Measurements from ENCODE around the gene SLC17A9.

Gene SLC17A9

DNA sequence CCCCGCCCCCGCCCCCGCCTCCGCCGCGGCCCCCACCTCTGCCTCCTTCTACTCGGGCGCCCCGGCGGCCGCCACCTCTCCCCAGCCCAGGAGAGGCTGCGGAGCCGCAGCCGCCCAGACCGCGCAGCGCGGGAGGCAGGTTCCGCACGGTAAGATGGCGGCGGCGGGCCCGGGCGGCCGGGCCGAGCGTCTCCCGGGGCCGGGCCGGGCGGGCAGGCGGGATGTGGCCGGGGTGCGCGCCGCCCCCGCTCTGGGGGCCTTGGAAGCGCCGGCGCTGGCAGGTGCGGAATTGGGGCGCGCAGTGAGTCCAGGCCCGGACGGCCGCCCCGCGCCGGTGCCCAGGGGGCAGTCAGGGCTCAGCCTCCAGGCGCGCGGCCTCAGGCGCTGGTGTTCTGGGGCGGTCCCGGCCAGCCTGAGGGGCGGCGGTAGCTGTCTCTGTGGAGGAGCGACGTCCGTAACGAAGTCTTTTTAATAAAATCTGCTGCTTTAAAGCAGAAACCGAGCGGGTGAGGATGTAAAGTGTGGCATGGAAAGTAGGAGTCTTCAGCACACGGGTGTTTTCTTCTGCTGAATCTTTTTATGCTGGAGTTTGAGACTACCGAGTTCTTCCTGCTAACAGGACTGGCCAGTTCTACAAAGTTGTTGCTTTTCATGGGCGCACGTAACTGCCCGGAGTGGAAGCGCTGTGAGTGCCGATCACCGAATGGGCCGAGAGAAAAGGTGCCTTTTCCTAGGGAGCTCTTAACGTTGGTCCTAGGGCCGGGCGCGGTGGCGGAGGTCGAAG is 14.2 kb upstream of the SLC17A9 start, which contains the start of gene GID8:
Gene GID8 (plus strand): TSS at position 43 of the 784 bp plus-strand sequence. CDS start 3,356 bp downstream, outside the sequence.
- no peak for DNase-seq

GRCh38 chr20:62940875-62941274 is 11.6 kb upstream of the SLC17A9 start:
- no peak for DNase-seq

GRCh38 chr20:62941792-62942191 is 10.7 kb upstream of the SLC17A9 start:
- DNase-seq = no peak

GRCh38 chr20:62942456-62942855 is 10.1 kb upstream of the SLC17A9 start:
- DNase-seq = no peak

DNA sequence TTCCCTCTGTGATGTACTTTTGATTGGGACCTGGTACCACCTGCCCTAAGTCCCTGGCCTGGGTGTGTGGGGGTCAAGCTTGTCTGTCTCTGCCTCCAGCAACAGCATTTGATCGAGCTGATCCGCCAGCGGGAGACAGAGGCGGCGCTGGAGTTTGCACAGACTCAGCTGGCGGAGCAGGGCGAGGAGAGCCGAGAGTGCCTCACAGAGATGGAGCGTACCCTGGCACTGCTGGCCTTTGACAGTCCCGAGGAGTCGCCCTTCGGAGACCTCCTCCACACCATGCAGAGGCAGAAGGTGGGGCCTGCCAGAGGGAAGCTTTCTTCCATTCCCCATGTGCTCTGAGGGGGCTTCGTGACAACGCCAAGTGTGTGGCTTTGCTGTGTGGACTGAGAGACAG is 9.1 kb upstream of the SLC17A9 start:
- DNase-seq = no peak

GRCh38 chr20:62944184-62944583 is 8.3 kb upstream of the SLC17A9 start:
- DNase-seq = no peak

DNA sequence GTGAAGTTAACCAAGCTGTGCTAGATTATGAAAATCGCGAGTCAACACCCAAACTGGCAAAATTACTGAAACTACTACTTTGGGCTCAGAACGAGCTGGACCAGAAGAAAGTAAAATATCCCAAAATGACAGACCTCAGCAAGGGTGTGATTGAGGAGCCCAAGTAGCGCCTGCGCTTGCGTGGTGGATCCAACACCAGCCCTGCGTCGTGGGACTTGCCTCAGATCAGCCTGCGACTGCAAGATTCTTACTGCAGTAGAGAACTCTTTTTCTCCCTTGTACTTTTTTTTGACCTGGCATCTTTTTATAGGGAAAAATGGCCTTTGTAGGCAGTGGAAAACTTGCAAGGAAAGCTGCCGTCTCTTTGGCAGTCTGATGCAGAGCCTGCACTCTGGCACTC is 7.8 kb upstream of the SLC17A9 start:
- no peak for DNase-seq

GRCh38 chr20:62945771-62946339 is 6.7 kb upstream of the SLC17A9 start:
- DNase-seq = no peak

- no peak for DNase-seq
Measured at GRCh38 chr20:62946918-62947317, 5.6 kb upstream of the SLC17A9 start.

- no peak for DNase-seq
Measured at GRCh38 chr20:62947532-62948300, 4.8 kb upstream of the SLC17A9 start.

DNA sequence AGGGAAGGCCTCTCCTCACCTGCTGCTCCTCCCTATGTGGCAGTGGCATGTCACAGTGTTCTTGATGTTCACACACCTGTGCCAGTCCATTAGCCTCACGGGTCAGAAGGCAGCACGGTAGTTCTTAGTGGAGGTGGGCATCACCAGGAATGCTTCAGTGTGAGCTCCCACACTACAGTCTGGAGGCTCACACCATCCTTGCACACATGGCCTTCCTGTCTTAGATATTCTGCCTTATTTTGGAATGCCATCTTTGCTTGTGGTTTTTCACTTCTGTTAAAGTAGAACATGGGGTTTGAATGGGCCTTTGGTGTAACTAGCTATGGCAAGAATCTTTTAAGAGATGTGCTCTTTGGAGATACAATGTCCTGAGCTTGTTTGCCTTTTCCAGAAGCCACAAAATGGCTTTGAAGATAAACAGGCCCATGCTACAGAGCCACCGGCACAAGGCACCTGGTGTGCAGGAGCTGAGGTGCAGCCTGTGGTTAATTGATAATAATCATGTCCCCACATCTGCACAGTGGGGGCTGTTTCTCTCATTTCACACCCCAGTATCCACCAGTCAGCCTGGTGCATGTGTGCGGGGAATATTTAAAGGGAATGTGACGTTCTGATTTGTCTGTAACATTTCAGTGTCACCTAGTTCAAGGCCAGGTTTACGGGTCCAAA is 3.2 kb upstream of the SLC17A9 start:
- no peak for DNase-seq

DNA sequence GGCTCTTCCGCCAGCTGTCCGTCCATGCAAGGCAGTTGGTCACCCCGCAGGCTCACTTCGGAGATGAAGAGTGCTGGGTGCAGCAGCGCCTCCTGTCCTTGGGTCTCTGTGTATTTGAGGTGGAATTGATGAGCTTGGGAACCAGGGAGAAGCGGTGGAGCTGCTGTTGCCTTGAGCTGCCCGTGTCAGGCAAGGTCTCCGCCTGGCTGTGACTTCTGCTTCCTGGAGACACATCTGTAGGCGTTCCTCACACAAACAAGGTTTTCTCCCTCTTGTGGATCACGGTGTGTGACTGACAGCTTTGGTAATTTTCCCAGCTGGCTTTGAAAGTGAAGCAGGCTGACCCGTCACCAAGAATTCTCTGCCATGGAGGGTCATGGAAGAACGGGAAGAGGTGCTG is 2.5 kb upstream of the SLC17A9 start:
- no peak for DNase-seq

DNA sequence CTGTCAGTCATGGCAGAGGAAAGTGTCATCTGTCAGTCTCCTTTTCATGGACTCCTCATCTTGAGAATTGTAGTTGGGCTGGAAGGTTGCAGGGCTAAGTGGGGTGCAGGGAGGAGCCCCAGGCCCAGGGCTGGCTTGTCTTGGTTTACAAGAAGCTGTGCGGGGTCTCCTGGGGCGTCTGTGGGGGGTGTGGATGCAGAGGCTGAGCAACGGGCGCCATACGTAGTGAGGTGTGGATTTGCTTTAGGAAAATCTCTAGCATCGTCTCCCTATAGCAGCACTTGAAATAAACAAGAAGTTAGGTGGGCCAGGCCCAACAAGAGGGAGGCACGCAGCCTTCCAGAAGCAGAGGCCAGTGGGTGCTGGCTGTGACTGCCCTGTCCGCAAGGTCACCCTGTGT is 1.8 kb upstream of the SLC17A9 start:
- no peak for DNase-seq

DNA sequence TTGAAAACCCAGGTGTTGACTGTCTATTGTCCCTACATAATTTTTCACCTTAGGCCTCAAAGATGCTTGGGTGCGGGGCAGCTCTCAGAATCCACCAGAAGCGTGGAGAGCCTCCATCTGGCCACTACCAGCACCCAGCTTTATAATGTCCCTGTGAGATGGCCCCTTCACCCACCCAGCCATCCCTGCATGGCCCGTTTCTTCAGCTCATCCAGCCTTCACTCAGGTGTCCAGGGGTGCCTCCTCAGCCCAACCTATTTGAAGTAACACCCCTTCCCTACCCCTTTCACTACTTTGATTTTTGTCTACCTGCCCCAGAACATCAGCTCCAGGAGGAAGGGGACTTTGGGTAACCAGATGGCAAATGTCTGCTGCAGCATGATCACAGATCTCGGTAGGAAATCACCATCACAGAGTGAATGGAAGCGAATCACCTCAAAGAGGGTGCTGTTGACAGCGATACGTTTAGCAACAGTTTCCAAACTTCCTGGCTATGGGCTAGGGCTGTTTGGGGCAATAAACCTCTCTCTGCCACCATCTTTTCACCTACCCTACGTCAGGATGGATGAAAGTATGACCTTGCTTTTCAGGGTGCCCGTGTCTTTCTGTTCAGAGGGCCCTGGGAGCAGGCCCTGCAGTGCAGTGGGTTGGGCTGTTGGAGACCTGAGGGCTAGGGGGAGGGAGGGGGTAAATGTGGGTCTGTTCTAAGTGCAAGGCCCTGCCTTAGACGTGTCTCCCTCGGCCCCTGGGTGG is 1.2 kb upstream of the SLC17A9 start:
- no peak for DNase-seq

DNA sequence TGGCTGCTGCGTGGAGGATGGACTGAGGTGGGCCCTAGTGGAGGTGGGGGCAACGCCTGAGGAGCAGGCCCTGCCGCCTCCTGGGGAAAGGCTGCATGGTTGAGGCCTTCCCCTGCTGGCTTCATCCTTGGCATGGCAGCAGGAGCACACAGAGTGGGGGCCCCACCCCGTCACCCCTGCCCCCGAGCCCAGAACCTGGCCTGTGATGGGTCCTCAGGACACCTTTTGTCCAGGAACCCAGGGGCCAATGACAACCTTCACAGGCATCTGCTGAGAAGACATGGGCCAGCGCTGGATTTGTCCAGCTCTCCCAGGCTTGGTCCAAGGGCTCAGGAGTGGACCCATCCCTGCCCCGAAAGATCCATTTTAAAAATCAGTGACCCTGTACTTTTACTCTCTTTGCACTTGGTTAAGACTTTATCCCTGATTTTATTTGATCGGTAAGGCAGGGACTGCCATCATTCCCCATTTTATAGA is 575 bp upstream of the SLC17A9 start:
- DNase-seq = no peak

DNA sequence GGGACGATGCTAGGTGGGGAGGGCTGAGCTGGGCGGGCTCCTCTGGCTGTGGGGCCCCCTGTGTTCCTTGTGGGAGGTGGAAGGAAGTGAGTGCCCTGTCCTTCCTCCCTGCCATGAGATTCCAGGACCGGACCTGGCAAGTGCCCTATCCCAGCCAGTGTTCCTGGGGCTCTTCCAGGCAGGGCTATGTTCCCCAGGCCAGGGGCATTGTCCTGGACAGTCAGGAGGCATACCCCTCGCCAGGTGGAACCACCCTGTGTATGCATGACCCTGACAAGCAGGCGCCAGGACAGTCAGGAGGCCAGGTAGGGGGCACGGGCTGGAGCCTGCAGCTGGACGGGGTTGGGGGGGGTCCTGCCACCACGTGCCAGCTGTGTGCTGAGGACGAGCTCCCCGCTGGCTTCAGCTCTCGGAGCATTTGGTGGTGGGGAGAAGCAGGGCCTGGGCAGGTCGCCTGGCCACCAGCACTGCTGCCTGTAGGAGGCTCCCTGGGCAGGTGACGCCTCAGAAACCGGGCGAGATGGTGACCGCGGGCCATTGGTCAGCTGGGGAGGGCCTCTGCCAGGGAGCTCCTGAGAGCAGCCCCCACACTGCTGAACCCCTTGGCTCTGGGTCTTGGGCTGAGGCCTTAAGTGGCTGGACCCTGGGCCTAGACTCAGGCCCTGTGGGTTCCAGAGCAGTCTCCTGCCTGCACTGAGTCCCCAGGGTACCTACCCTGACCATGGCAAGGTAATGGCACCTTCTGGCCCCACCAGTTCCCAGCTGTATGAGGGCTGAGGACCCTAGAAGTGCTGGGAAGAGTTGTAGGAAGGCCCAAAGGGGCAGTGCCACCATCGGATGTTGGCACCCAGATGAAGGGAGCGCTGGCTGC is 694 bp downstream of the SLC17A9 start:
- DNase-seq = no peak

GRCh38 chr20:62953839-62954703 is 1.6 kb downstream of the SLC17A9 start:
- DNase-seq = peak; percentile 77 to 83

DNA sequence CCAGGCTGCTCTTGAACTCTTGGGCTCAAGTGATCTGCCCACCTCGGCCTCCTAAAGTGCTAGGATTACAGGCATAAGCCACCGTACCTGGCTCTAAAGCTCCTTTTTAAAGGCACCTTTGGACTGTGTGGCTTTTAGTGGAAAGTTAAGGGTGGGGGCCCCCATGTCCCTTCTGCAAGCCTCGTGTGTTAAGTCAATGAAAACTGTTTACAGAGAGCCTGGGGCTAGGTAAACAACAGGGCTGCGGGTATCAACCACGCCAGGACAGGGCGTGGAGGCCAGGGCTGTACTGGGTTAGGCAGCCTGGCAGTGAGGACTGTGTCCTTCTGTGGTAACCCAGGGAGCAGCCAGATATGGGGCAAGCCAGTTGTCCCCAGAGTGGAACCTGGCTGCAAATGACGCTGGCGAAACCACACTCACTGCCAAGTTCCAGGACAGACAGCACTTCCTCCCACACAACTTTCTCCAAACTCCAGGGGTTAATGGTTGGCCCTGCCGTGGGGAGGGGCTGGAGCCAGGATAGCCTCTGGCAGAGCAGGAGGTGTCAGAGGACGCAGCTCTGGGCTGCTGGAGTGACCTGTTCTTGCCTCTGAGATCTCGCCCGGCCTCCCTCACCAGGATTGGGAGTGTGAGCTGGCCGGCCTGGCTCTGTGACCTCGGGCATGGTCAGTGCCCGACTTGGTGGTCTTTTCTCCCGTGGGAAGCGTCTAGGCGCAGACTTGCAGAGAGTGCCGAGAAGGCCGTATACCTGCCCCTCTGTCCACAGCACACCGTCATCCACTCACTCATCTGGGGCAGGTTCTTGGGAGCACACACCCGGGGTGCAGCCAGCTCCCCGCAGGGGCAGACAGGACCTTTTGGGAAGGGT is 3.2 kb downstream of the SLC17A9 start:
- no peak for DNase-seq

DNA sequence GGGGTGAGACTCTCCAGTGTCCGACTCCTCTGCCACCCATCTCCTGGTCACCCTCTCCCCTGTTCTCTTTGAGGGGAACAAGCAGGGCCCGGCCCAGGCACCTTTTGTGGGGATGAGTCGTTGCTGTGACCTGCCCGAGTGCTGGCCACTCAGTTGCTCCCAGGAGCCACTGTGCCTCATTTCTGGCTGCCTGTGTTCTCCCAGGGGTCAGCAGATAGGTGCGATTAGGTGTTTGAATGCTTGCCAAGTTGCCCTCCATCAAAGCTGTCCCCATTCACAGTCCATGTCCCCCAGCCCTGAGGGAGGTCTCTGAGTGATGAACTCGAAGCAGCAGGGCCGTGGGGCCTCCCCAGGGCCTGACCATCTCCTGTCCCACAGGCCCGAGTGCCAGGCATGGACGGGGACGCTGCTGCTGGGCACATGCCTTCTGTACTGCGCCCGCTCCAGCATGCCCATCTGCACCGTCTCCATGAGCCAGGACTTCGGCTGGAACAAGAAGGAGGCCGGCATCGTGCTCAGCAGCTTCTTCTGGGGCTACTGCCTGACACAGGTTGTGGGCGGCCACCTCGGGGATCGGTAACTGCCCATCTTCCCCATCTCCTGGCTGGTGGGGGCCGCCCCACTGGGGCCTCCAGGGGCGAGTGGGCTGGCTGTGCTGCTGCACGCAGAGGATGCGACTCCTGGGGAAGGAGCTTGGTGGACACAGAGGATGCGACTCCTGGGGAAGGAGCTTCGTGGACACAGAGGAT is 4.1 kb downstream of the SLC17A9 start:
- DNase-seq = no peak

Data from CD4-positive, alpha-beta T cell treated with Interleukin-1 beta for 1 hour (primary cell).